HepG2 (cell line): Measurements from ENCODE around the gene MYADML2. TPM values are rescaled to one million over a fixed set of nuclear protein-coding genes. Genes with fewer than 3 reads are reported as not detected.

Experiments used
- AKAP8 ChIP-seq: sonication (generic); formaldehyde crosslinking; IDR thresholded peaks from 2 replicates; pipeline ENCODE4 v1.5.1; 2020; ENCODE audit warnings: mild to moderate bottlenecking, missing genetic modification reagents
- DMAP1 ChIP-seq: IDR thresholded peaks from 2 replicates; pipeline ENCODE4 v1.6.1; 2016
- FOXK1 ChIP-seq: sonication (generic); formaldehyde crosslinking; IDR thresholded peaks from 2 replicates; pipeline ENCODE4 v1.4.0; 2020; ENCODE audit warnings: low read depth, missing genetic modification reagents, borderline replicate concordance
- GPN1 ChIP-seq: sonication (generic); formaldehyde crosslinking; IDR thresholded peaks from 2 replicates; pipeline ENCODE4 v1.5.1; 2020; ENCODE audit warnings: missing genetic modification reagents, borderline replicate concordance
- KAT2B ChIP-seq: fragments of 150-350 bp; IDR thresholded peaks from 2 replicates; pipeline ENCODE4 v1.6.1; 2014; ENCODE audit warnings: low read depth, low read length, borderline replicate concordance
- PRDM15 ChIP-seq: sonication (generic); formaldehyde crosslinking; IDR thresholded peaks from 2 replicates; pipeline ENCODE4 v1.4.0; 2020; ENCODE audit warnings: missing genetic modification reagents
- SP1 ChIP-seq, 2 experiments: fragments of 450-650 bp in 1 of 2; sonication (generic) in 1 of 2; formaldehyde crosslinking in 1 of 2; IDR thresholded peaks; 2 replicates each; pipeline versions ENCODE4 v1.4.0 to v1.6.1; 2016 to 2020; ENCODE audit warnings: missing genetic modification reagents in 1 of 2
- TBL1XR1 ChIP-seq: fragments of 150-350 bp; IDR thresholded peaks from 2 replicates; pipeline ENCODE4 v1.6.1; 2014; ENCODE audit warnings: borderline replicate concordance, low read length; ENCODE audit not compliant: partially characterized antibody
- ZFP36 ChIP-seq: fragments of 150-350 bp; IDR thresholded peaks from 2 replicates; pipeline ENCODE4 v1.6.1; 2018; ENCODE audit warnings: borderline replicate concordance, low read length, low read depth; ENCODE audit not compliant: partially characterized antibody
- ZNF207 ChIP-seq: fragments of 450-650 bp; IDR thresholded peaks from 2 replicates; pipeline ENCODE4 v1.6.1; 2016; ENCODE audit warnings: antibody characterized with exemption, borderline replicate concordance
- ZNF24 ChIP-seq: fragments of 450-650 bp; IDR thresholded peaks from 2 replicates; pipeline ENCODE4 v1.6.1; 2017; ENCODE audit warnings: antibody characterized with exemption, mild to moderate bottlenecking
- ZNF253 ChIP-seq: sonication (generic); formaldehyde crosslinking; IDR thresholded peaks from 2 replicates; pipeline ENCODE4 v1.8.0; 2022; ENCODE audit warnings: mild to moderate bottlenecking, missing genetic modification reagents, borderline replicate concordance
- ZNF3 ChIP-seq: IDR thresholded peaks from 2 replicates; pipeline ENCODE4 v1.7.0; 2017; ENCODE audit warnings: inconsistent platforms
- ZNF382 ChIP-seq: sonication (generic); formaldehyde crosslinking; IDR thresholded peaks from 2 replicates; pipeline ENCODE4 v1.5.0; 2020; ENCODE audit warnings: missing genetic modification reagents, mild to moderate bottlenecking, borderline replicate concordance
- ZNF619 ChIP-seq: sonication (generic); formaldehyde crosslinking; IDR thresholded peaks from 2 replicates; pipeline ENCODE4 v1.4.0; 2020; ENCODE audit warnings: mild to moderate bottlenecking, missing genetic modification reagents
- ZNF644 ChIP-seq: IDR thresholded peaks from 2 replicates; pipeline ENCODE4 v1.6.1; 2016; ENCODE audit warnings: low read depth
- ZNF703 ChIP-seq: sonication (generic); formaldehyde crosslinking; IDR thresholded peaks from 2 replicates; pipeline ENCODE4 v1.5.1; 2020; ENCODE audit warnings: missing genetic modification reagents, mild to moderate bottlenecking, moderate library complexity, borderline replicate concordance
- ZNF724P ChIP-seq: sonication (generic); formaldehyde crosslinking; IDR thresholded peaks from 2 replicates; pipeline ENCODE4 v1.8.0; 2022; ENCODE audit warnings: missing genetic modification reagents, borderline replicate concordance
- ZNF839 ChIP-seq: sonication (generic); formaldehyde crosslinking; IDR thresholded peaks from 2 replicates; pipeline ENCODE4 v1.4.0; 2020; ENCODE audit warnings: missing genetic modification reagents, mild to moderate bottlenecking, borderline replicate concordance
- polyA plus RNA-seq, 8 experiments: library from polyadenylated mRNA; depleted of rRNA in 3 of 8; stranded (reverse) in 7 of 8; unstranded in 1 of 8; fragments of >200 nt; fragmentation: Illumina TruSeq in 4 of 8; extraction: Trizol in 4 of 8; gene quantifications; 2 replicates each; pipeline versions ENCODE4 v1.2.1 to v1.2.3, GENCODE V29; 2011 to 2016; ENCODE audit warnings: low read depth in 4 of 8, missing spikeins in 1 of 8, mixed read lengths in 1 of 8; ENCODE audit not compliant: insufficient read depth in 1 of 8
- total RNA-seq, 5 experiments: library from RNA; depleted of rRNA; stranded (reverse); fragments of >200 nt; fragmentation: Illumina TruSeq; extraction: Trizol; gene quantifications; 2 replicates each; pipeline ENCODE4 v1.2.3, GENCODE V29; 2016; ENCODE audit warnings: low read depth in 1 of 5
- TF ChIP-seq, protein P1 (sequence below): sonication (generic); formaldehyde crosslinking; IDR thresholded peaks from 2 replicates; pipeline ENCODE4 v1.4.0; 2020; ENCODE audit warnings: low read depth, mild to moderate bottlenecking, missing genetic modification reagents
- TF ChIP-seq, protein P2 (sequence below): sonication (generic); formaldehyde crosslinking; IDR thresholded peaks from 2 replicates; pipeline ENCODE4 v1.4.0; 2020; ENCODE audit warnings: missing genetic modification reagents
- TF ChIP-seq, protein P3 (sequence below): sonication (generic); formaldehyde crosslinking; IDR thresholded peaks from 2 replicates; pipeline ENCODE4 v1.8.0; 2022; ENCODE audit warnings: mild to moderate bottlenecking, missing genetic modification reagents, moderate library complexity

The MYADML2 gene
- total and polyA plus RNA-seq, 2 of the 13 experiments (the other 11 are each of a cell fraction or from before 2014, with no cell fraction given), result not detected

DNA sequence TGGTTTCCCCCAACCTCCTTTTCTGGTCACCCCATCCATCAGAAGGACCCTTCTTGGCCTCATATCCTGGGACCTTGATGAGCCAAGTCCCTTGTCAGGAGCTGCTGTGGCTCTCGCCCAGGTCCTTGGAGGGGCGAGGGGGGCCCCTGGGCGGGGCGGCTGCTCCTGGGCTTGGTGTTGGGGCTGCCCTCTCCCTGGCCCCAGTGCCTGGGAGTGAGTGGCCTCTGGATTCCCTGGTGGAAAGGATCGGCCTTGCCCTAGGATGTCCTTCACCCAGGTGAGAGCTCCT lies 20.2 kb upstream of the MYADML2 start (continued):
- TF ChIP-seq, protein P1, sequence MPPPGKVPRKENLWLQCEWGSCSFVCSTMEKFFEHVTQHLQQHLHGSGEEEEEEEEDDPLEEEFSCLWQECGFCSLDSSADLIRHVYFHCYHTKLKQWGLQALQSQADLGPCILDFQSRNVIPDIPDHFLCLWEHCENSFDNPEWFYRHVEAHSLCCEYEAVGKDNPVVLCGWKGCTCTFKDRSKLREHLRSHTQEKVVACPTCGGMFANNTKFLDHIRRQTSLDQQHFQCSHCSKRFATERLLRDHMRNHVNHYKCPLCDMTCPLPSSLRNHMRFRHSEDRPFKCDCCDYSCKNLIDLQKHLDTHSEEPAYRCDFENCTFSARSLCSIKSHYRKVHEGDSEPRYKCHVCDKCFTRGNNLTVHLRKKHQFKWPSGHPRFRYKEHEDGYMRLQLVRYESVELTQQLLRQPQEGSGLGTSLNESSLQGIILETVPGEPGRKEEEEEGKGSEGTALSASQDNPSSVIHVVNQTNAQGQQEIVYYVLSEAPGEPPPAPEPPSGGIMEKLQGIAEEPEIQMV (CRISPR knock-in tag), result no peak
- TF ChIP-seq ZNF253 (0 out of 2 replicates have a peak, but pooled peaks have one; percentile 1), ZNF644 (CRISPR knock-in tag) (no peak), ZNF839 (CRISPR knock-in tag) (no peak), GPN1 (CRISPR knock-in tag) (no peak), ZNF207 (no peak), ZNF724P (peak; percentile 20; the same call in 1 of the 2 replicates), AKAP8 (CRISPR knock-in tag) (no peak), ZNF703 (CRISPR knock-in tag) (peak; percentile 17; the same call in 1 of the 2 replicates), PRDM15 (CRISPR knock-in tag) (no peak), ZFP36 (no peak), TBL1XR1 (peak; percentile 8), DMAP1 (CRISPR knock-in tag) (peak; percentile 11; the same call in 1 of the 2 replicates), ZNF382 (no peak), KAT2B (no peak), ZNF3 (no peak), ZNF619 (no peak; the same call in 1 of the 2 replicates), SP1 (IDR thresholded peaks at IDR 0.05) (no peak), SP1 (CRISPR knock-in tag; IDR thresholded peaks at IDR 0.05) (no peak), FOXK1 (no peak), ZNF24 (no peak)
- TF ChIP-seq, protein P2, sequence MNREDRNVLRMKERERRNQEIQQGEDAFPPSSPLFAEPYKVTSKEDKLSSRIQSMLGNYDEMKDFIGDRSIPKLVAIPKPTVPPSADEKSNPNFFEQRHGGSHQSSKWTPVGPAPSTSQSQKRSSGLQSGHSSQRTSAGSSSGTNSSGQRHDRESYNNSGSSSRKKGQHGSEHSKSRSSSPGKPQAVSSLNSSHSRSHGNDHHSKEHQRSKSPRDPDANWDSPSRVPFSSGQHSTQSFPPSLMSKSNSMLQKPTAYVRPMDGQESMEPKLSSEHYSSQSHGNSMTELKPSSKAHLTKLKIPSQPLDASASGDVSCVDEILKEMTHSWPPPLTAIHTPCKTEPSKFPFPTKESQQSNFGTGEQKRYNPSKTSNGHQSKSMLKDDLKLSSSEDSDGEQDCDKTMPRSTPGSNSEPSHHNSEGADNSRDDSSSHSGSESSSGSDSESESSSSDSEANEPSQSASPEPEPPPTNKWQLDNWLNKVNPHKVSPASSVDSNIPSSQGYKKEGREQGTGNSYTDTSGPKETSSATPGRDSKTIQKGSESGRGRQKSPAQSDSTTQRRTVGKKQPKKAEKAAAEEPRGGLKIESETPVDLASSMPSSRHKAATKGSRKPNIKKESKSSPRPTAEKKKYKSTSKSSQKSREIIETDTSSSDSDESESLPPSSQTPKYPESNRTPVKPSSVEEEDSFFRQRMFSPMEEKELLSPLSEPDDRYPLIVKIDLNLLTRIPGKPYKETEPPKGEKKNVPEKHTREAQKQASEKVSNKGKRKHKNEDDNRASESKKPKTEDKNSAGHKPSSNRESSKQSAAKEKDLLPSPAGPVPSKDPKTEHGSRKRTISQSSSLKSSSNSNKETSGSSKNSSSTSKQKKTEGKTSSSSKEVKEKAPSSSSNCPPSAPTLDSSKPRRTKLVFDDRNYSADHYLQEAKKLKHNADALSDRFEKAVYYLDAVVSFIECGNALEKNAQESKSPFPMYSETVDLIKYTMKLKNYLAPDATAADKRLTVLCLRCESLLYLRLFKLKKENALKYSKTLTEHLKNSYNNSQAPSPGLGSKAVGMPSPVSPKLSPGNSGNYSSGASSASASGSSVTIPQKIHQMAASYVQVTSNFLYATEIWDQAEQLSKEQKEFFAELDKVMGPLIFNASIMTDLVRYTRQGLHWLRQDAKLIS (CRISPR knock-in tag), result no peak; the same call in 1 of the 2 replicates
- TF ChIP-seq, protein P3, sequence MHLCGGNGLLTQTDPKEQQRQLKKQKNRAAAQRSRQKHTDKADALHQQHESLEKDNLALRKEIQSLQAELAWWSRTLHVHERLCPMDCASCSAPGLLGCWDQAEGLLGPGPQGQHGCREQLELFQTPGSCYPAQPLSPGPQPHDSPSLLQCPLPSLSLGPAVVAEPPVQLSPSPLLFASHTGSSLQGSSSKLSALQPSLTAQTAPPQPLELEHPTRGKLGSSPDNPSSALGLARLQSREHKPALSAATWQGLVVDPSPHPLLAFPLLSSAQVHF (CRISPR knock-in tag), result no peak
